ENCODE measurements around the gene RPL7L1. TPM values are rescaled to one million over a fixed set of nuclear protein-coding genes. Genes with fewer than 3 reads are reported as not detected.

The RPL7L1 gene
- total RNA-seq, 1 experiment from 2014 or later: 104 TPM

DNA sequence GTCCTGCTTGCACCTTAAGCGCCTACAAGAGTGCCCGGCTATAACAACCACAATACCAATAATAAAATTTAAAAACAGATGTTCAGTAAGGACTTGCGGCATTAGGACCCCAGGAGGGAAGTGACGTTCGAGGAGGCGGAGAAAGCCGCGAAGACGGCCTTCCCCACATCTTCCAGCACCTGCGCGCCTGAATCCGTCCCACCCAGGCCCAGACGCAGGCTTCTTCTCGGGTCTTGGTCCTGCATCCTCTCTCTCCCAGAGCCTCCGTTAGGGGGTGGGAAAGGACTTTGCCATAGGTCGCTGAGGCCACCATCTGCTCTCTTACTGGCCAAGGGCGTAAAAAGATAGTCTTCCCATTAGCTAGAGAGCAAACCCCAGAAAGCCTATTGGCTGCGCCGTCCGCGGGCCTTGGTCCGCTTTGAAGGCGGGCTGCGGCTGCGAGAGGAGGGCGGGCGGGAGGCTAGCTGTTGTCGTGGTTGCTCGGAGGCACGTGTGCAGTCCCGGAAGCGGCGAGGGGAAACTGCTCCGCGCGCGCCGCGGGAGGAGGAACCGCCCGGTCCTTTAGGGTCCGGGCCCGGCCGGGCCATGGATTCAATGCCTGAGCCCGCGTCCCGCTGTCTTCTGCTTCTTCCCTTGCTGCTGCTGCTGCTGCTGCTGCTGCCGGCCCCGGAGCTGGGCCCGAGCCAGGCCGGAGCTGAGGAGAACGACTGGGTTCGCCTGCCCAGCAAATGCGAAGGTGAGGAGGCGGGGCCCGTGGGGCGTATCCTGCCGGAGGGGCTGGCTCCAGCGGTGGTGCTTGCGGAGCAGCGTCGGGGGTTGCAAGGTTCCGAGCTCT is 49.8 kb downstream of the RPL7L1 start, which contains the start of gene CNPY3:
CNPY3 (plus strand) TSS at position 495 of the 835 bp plus-strand sequence; CDS start at position 586, 91 bp downstream.
- no peaks in the 10 kb centered on the region for H3K9me3 ChIP-seq (ENCODE audit: low read length)
- peak within 1 kb of the TSS; percentile 94 for H3K27ac ChIP-seq (ENCODE audit: low read length)
- DNase-seq: peak; percentile 99
- peak within 1 kb of the TSS; percentile 80 for H2AFZ ChIP-seq (ENCODE audit: low read length)
- H3K9me2 ChIP-seq (replicated peaks; ENCODE audit: insufficient read depth, low read length): 0 out of 2 replicates have a peak, but pooled peaks cover 2% of the 10 kb centered on the region
- H3K9ac ChIP-seq (ENCODE audit: low read length): peak within 1 kb of the TSS; percentile 87
- H3K4me2 ChIP-seq (ENCODE audit: low read depth, low read length, poor library complexity, severe bottlenecking): peak within 1 kb of the TSS; percentile 96
- peaks cover 41% of the 10 kb centered on the region for H3K79me2 ChIP-seq (ENCODE audit: low read length)
- no peaks in the 10 kb centered on the region for H3K27me3 ChIP-seq (ENCODE audit: low read length)
- H3K4me1 ChIP-seq (ENCODE audit: low read length): peaks cover 39% of the 10 kb centered on the region
- H3K4me3 ChIP-seq (ENCODE audit: low read length): peak within 1 kb of the TSS; percentile 90
- H3K36me3 ChIP-seq (ENCODE audit: insufficient read depth, low read length): peaks cover 18% of the 10 kb centered on the region; the same call in 1 of the 2 replicates
- H4K20me1 ChIP-seq (ENCODE audit: insufficient read depth, low read depth, low read length): no peaks in the 10 kb centered on the region; the same call in 1 of the 2 replicates

DNA sequence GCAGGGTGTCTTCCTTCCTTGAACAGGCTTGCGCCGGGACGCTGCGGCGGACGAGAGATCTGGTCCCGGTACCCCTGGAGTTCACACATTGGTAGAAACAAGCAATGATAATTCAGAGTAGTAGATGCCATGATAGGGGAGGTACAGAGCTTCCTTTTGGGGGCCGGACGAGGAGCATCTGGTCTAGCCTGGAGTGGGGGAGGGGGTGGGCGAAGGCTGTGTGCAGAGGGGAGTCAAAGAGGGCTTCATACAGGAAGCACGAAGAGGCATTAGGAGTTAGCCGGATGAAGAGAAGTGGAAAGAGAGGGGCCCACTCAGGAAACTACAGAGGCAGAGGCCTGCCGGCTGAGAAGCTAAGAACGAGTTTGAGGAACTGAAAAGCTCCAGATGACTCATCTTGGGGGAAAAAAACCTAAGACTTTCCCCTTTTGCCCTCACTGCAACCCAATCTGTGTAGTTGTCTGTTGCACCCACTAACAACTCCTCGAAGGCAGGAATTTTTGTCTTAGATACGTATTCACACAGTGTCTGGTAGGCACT is 50.5 kb downstream of the RPL7L1 start:
- H3K4me3 ChIP-seq (ENCODE audit: low read length): peak overlapping the region; percentile 90
- peaks cover 45% of the 10 kb centered on the region for H3K79me2 ChIP-seq (ENCODE audit: low read length)
- no peak overlapping the region for H2AFZ ChIP-seq (ENCODE audit: low read length)
- H3K9me2 ChIP-seq (replicated peaks; ENCODE audit: insufficient read depth, low read length): 0 out of 2 replicates have a peak, but pooled peaks cover 2% of the 10 kb centered on the region
- DNase-seq: peak; percentile 94
- peak overlapping the region; percentile 96 for H3K4me2 ChIP-seq (ENCODE audit: low read depth, low read length, poor library complexity, severe bottlenecking)
- peaks cover 21% of the 10 kb centered on the region; the same call in 1 of the 2 replicates for H3K36me3 ChIP-seq (ENCODE audit: insufficient read depth, low read length)
- H3K9me3 ChIP-seq (ENCODE audit: low read length): no peaks in the 10 kb centered on the region
- no peaks in the 10 kb centered on the region; the same call in 1 of the 2 replicates for H4K20me1 ChIP-seq (ENCODE audit: insufficient read depth, low read depth, low read length)
- H3K27ac ChIP-seq (ENCODE audit: low read length): peak overlapping the region; percentile 94
- no peaks in the 10 kb centered on the region for H3K27me3 ChIP-seq (ENCODE audit: low read length)
- H3K4me1 ChIP-seq (ENCODE audit: low read length): peaks cover 39% of the 10 kb centered on the region
- H3K9ac ChIP-seq (ENCODE audit: low read length): peak overlapping the region; percentile 87

DNA sequence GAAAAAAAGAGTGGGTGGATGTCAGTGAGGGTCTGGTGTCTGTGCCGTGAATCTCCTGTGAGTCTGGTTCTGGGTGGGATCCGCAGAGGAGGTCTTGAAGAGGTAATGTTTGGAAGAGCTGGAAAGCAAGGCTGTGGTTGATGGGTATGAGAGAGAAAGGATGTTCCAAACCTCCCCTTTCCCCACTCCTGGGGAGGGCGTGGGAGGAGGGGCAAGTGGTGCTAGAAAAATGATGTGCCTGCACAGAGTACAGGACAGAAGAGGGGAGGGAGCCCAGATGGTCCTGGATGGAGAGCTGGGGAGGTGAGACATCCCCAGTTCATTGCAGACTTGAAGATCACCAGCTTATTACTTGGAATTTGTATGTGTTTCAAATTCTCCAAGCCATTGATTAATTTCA is 53.0 kb downstream of the RPL7L1 start:
- Histone ChIP-seq H3K4me2 (ENCODE audit: low read depth, low read length, poor library complexity, severe bottlenecking) (peak overlapping the region; percentile 43), H3K4me3 (ENCODE audit: low read length) (no peak overlapping the region), H3K9ac (ENCODE audit: low read length) (0 out of 2 replicates have a peak overlapping the region, but pooled peaks have one; percentile 1), H3K9me2 (replicated peaks; ENCODE audit: insufficient read depth, low read length) (no peaks in the 10 kb centered on the region), H3K9me3 (ENCODE audit: low read length) (no peaks in the 10 kb centered on the region), H3K79me2 (ENCODE audit: low read length) (peaks cover 59% of the 10 kb centered on the region), H4K20me1 (ENCODE audit: insufficient read depth, low read depth, low read length) (no peaks in the 10 kb centered on the region; the same call in 1 of the 2 replicates), H3K27me3 (ENCODE audit: low read length) (no peaks in the 10 kb centered on the region), H3K36me3 (ENCODE audit: insufficient read depth, low read length) (peaks cover 32% of the 10 kb centered on the region; the same call in 1 of the 2 replicates), H3K27ac (ENCODE audit: low read length) (no peak overlapping the region), H2AFZ (ENCODE audit: low read length) (no peak overlapping the region), H3K4me1 (ENCODE audit: low read length) (peaks cover 28% of the 10 kb centered on the region)
- DNase-seq: no peak

DNA sequence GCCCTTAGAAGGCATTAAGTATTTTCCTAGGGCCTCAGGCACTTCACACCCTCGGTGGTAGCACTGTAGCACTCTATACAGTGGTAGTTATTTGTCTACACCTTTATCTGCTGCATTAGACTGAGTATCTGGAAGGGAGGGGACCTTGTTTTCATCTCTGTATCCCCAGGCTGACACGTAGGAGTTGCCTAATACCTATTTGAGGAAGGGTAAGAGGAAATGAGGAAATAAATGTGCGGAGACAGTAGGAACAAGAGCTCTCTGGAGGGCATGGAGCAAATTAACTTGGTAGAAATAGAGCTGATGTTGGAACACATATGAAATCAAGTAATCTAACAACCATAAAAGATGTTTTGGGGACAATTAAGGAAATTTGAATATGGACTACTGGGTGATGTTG is 53.8 kb downstream of the RPL7L1 start:
- H3K9ac ChIP-seq (ENCODE audit: low read length): no peak overlapping the region
- H3K4me1 ChIP-seq (ENCODE audit: low read length): peaks cover 32% of the 10 kb centered on the region
- no peaks in the 10 kb centered on the region for H3K9me3 ChIP-seq (ENCODE audit: low read length)
- H3K9me2 ChIP-seq (replicated peaks; ENCODE audit: insufficient read depth, low read length): no peaks in the 10 kb centered on the region
- no peaks in the 10 kb centered on the region; the same call in 1 of the 2 replicates for H4K20me1 ChIP-seq (ENCODE audit: insufficient read depth, low read depth, low read length)
- H3K27me3 ChIP-seq (ENCODE audit: low read length): no peaks in the 10 kb centered on the region
- no peak overlapping the region for H3K4me3 ChIP-seq (ENCODE audit: low read length)
- H3K79me2 ChIP-seq (ENCODE audit: low read length): peaks cover 64% of the 10 kb centered on the region
- no peak for DNase-seq
- peaks cover 35% of the 10 kb centered on the region for H3K36me3 ChIP-seq (ENCODE audit: insufficient read depth, low read length)
- H3K27ac ChIP-seq (ENCODE audit: low read length): no peak overlapping the region
- H2AFZ ChIP-seq (ENCODE audit: low read length): no peak overlapping the region
- H3K4me2 ChIP-seq (ENCODE audit: low read depth, low read length, poor library complexity, severe bottlenecking): no peak overlapping the region

DNA sequence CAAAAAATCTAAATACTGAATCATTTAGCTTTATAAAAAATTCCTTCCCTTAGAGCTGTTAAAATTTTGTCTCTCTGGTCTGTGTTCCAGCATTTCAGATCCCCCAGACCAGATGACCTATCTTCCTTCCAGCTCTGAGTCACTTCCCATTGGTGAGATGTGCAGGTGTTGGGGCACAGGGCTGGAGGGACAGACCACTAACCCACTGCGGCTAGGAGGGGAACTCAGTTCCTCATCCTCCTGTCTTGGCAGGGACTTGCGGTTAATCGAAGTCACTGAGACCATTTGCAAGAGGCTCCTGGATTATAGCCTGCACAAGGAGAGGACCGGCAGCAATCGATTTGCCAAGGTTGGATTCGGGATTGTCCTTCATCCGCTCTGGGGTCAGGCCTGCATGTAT is 55.9 kb downstream of the RPL7L1 start:
- H3K4me2 ChIP-seq (ENCODE audit: low read depth, low read length, poor library complexity, severe bottlenecking): no peak overlapping the region
- H3K4me1 ChIP-seq (ENCODE audit: low read length): peaks cover 27% of the 10 kb centered on the region

DNA sequence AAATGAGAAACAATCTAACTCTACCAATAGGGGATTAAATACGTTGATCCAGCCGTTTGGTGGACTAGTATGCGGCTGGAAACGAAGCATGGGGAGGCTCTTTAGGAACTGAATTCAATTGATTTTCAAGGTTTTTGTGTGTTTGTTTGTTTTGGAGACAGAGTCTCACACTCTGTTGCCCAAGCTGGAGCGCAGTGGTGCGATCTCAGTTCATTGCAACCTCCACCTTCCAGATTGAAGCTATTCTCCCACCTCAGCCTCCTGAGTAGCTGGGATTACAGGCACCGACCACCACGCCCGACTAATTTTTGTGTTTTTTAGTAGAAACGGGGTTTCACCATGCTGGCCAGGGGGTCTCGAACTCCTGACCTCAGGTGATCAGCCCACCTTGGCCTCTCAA is 57.0 kb downstream of the RPL7L1 start:
- no peaks in the 10 kb centered on the region for H3K9me2 ChIP-seq (replicated peaks; ENCODE audit: insufficient read depth, low read length)
- no peak overlapping the region for H3K9ac ChIP-seq (ENCODE audit: low read length)
- no peaks in the 10 kb centered on the region for H3K27me3 ChIP-seq (ENCODE audit: low read length)
- H3K4me2 ChIP-seq (ENCODE audit: low read depth, low read length, poor library complexity, severe bottlenecking): no peak overlapping the region
- H2AFZ ChIP-seq (ENCODE audit: low read length): no peak overlapping the region
- peaks cover 18% of the 10 kb centered on the region for H3K4me1 ChIP-seq (ENCODE audit: low read length)
- H3K27ac ChIP-seq (ENCODE audit: low read length): no peak overlapping the region
- no peak overlapping the region for H3K4me3 ChIP-seq (ENCODE audit: low read length)
- peaks cover 45% of the 10 kb centered on the region for H3K36me3 ChIP-seq (ENCODE audit: insufficient read depth, low read length)
- no peaks in the 10 kb centered on the region; the same call in 1 of the 2 replicates for H4K20me1 ChIP-seq (ENCODE audit: insufficient read depth, low read depth, low read length)
- DNase-seq: no peak
- H3K9me3 ChIP-seq (ENCODE audit: low read length): no peaks in the 10 kb centered on the region
- peaks cover 50% of the 10 kb centered on the region for H3K79me2 ChIP-seq (ENCODE audit: low read length)

More for the DNA sequence above, 55.9 kb downstream of the RPL7L1 start:
- H3K79me2 ChIP-seq (ENCODE audit: low read length): peaks cover 61% of the 10 kb centered on the region
- H3K9me3 ChIP-seq (ENCODE audit: low read length): no peaks in the 10 kb centered on the region
- H3K36me3 ChIP-seq (ENCODE audit: insufficient read depth, low read length): peaks cover 39% of the 10 kb centered on the region
- H3K27ac ChIP-seq (ENCODE audit: low read length): no peak overlapping the region
- no peak overlapping the region for H2AFZ ChIP-seq (ENCODE audit: low read length)
- no peak overlapping the region for H3K9ac ChIP-seq (ENCODE audit: low read length)
- H3K9me2 ChIP-seq (replicated peaks; ENCODE audit: insufficient read depth, low read length): no peaks in the 10 kb centered on the region
- DNase-seq: no peak
- H4K20me1 ChIP-seq (ENCODE audit: insufficient read depth, low read depth, low read length): no peaks in the 10 kb centered on the region; the same call in 1 of the 2 replicates
- no peak overlapping the region for H3K4me3 ChIP-seq (ENCODE audit: low read length)
- no peaks in the 10 kb centered on the region for H3K27me3 ChIP-seq (ENCODE audit: low read length)

DNA sequence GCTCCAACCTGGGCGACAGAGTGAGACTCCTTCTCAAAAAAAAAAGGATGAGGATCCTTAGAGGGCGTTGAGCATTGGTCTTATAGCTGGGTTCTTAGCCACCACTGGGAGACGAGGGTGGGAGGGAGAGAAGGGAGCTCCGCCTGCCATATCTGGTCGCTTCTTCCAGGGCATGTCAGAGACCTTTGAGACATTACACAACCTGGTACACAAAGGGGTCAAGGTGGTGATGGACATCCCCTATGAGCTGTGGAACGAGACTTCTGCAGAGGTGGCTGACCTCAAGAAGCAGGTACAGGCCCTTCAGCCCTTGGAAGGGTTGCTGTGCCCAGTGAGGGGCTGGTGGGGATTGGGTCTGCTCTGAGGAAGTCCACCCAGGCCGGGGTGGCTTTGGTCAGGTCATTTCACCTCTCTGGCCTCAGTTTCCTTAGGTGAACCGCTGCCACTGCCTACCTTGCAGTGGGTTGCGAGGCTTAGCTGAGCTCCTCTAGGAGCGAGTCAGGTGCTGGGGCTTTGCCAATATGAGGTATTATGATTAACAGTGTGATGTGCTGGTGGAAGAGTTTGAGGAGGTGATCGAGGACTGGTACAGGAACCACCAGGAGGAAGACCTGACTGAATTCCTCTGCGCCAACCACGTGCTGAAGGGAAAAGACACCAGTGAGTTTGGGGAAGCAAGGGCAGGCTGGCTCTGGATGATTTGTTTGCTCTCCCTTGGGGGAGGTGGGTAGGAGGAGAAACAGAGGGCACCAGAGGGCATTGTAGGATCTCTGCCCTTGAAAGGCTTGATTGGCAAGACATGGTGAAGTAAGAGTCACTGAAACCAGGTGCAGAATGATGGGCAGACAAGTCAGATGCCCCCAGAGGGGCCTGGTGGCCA is 58.4 kb downstream of the RPL7L1 start:
- peaks cover 37% of the 10 kb centered on the region for H3K79me2 ChIP-seq (ENCODE audit: low read length)
- H3K4me3 ChIP-seq (ENCODE audit: low read length): no peak overlapping the region
- no peaks in the 10 kb centered on the region for H4K20me1 ChIP-seq (ENCODE audit: insufficient read depth, low read depth, low read length)
- H3K27ac ChIP-seq (ENCODE audit: low read length): no peak overlapping the region
- no peak overlapping the region for H3K4me2 ChIP-seq (ENCODE audit: low read depth, low read length, poor library complexity, severe bottlenecking)
- H2AFZ ChIP-seq (ENCODE audit: low read length): no peak overlapping the region
- no peaks in the 10 kb centered on the region for H3K9me3 ChIP-seq (ENCODE audit: low read length)
- DNase-seq: no peak
- H3K27me3 ChIP-seq (ENCODE audit: low read length): no peaks in the 10 kb centered on the region
- no peaks in the 10 kb centered on the region for H3K9me2 ChIP-seq (replicated peaks; ENCODE audit: insufficient read depth, low read length)
- H3K9ac ChIP-seq (ENCODE audit: low read length): no peak overlapping the region
- H3K36me3 ChIP-seq (ENCODE audit: insufficient read depth, low read length): peaks cover 36% of the 10 kb centered on the region
- H3K4me1 ChIP-seq (ENCODE audit: low read length): peaks cover 8% of the 10 kb centered on the region

All from Karpas-422 (cell line).